Body of pancreas (tissue), 4 donors: ENCODE data around the gene MTMR12. TPM values are rescaled to one million over a fixed set of nuclear protein-coding genes. Genes with fewer than 3 reads are reported as not detected.

Experiments
- ATAC-seq: fragments of 150-250 bp; one replicate; pipeline ENCODE4 v1.9.1; 2016
- DNase-seq, 4 donors: peaks; one replicate each; pipeline ENCODE4 v3.0.0-alpha.2; 2019
- H3K27ac ChIP-seq, 4 donors: fragments of 200-600 bp; sonication (generic); 1 replicate in 3 of 4; 2 replicates in 1 of 4; pipeline versions ENCODE4 v1.5.1 to v1.6.1; 2016 to 2019; ENCODE audit warnings: mild to moderate bottlenecking in 1 of 4, mixed read lengths in 1 of 4, moderate library complexity in 1 of 4
- H3K27me3 ChIP-seq, 2 donors: fragments of 200-600 bp; sonication (generic); one replicate each; pipeline ENCODE4 v1.6.0; 2016; ENCODE audit warnings: mild to moderate bottlenecking in 1 of 2
- H3K36me3 ChIP-seq, 2 donors: fragments of 200-600 bp; sonication (generic); replicated peaks in 1 of 2; 2 replicates each; pipeline ENCODE4 v1.5.1; 2016; ENCODE audit warnings: low read depth in 2 of 2; ENCODE audit not compliant: insufficient read depth in 1 of 2
- H3K4me1 ChIP-seq: fragments of 200-600 bp; sonication (generic); one replicate; pipeline ENCODE4 v1.6.0; 2016
- H3K4me3 ChIP-seq, 2 donors: fragments of 200-600 bp; sonication (generic); 1 replicate in 1 of 2; 2 replicates in 1 of 2; pipeline ENCODE4 v1.5.1; 2016 to 2019
- H3K9me3 ChIP-seq, 3 donors: fragments of 200-600 bp; sonication (generic); 1 replicate in 2 of 3; 2 replicates in 1 of 3; pipeline ENCODE4 v1.5.1; 2016
- CTCF ChIP-seq, 7 experiments: fragments of 450-650 bp in 4 of 7; fragments of 200-600 bp in 3 of 7; sonication (generic) in 3 of 7; IDR thresholded peaks; one replicate each; pipeline ENCODE4 v1.5.1; 2016 to 2019; ENCODE audit warnings: antibody characterized with exemption in 7 of 7
- POLR2A ChIP-seq, 3 donors: fragments of 450-650 bp; IDR thresholded peaks; one replicate each; pipeline ENCODE4 v1.6.1; 2016; ENCODE audit warnings: antibody characterized with exemption in 3 of 3, mild to moderate bottlenecking in 2 of 3
- WGBS, 2 donors: methylation state at CpG; one replicate each; pipeline ENCODE4 v1.1.5; 2017; 5-methylcytosine and 5-hydroxymethylcytosine counted together
- intact Hi-C: fragments of 100-400 bp; cut with DNase I; formaldehyde crosslinking; loops from one replicate; pipeline ENCODE4 v1.15.1; 2023
- small RNA-seq: library from RNA; depleted of rRNA; stranded (forward); fragments of <200 nt; gene quantifications from one replicate; pipeline ENCODE3, GENCODE V24; 2016
- total RNA-seq, 2 donors: library from RNA; depleted of rRNA; stranded (reverse); fragments of >200 nt; gene quantifications; one replicate each; pipeline ENCODE4 v1.1.0, GENCODE V29; 2016

MTMR12 gene
- total RNA-seq, 2 donors from 2014 or later = 31.1 to 65.6 TPM

- ATAC-seq = peak; percentile 100
- intact Hi-C loops = no loop called here
Measured at GRCh38 chr5:32193591-32193990, 119.1 kb downstream of the MTMR12 start.

DNA sequence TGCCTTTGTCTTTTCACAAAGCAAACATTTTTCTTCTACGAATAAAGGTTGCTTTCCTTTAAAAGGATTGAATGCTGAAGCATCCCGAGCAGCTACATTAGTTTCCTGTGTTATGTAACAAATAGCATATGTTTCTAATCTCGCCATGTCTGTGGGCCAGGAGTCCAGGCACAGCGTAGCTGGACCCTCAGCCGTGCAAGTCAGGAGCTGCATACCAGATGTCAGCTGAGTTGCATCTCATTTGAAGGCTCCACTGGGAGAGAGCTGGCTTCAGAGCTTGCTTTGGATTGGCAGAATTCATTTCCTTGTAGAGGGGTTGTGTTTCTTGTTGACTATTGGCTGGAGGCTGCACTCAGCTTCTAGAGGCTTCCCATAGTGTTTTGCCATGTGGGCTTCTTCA is 122.6 kb downstream of the MTMR12 start:
- H3K27ac ChIP-seq = no peak overlapping the region
- intact Hi-C loops = no loop called here
- no peaks in the 10 kb centered on the region for H3K36me3 ChIP-seq
- no peak overlapping the region for H3K4me3 ChIP-seq
- peaks cover 15% of the 10 kb centered on the region for H3K4me1 ChIP-seq
- no peaks in the 10 kb centered on the region for H3K27me3 ChIP-seq
- peak in 2 of 4 donors; percentile 18 to 27 for DNase-seq
- 62 to 86% methylated on average over 5 of the region's 5 CpGs for WGBS, 2 donors
- TF ChIP-seq POLR2A (IDR thresholded peaks at IDR 0.05) = no peak
- TF ChIP-seq CTCF (IDR thresholded peaks at IDR 0.05) = no peak
- no peak for ATAC-seq
- no peaks in the 10 kb centered on the region for H3K9me3 ChIP-seq

More at GRCh38 chr5:32193591-32193990, 119.1 kb downstream of the MTMR12 start:
- Histone ChIP-seq H3K4me3 (no peak overlapping the region), H3K9me3 (no peaks in the 10 kb centered on the region), H3K27ac (peak overlapping the region; percentile 15 to 80 (median 62)), H3K4me1 (peaks cover 15% of the 10 kb centered on the region), H3K36me3 (no peaks in the 10 kb centered on the region), H3K27me3 (no peaks in the 10 kb centered on the region)
- 3 to 6% methylated on average over 7 of the region's 7 CpGs for WGBS, 2 donors
- peak; percentile 93 to 97 (median 96) for DNase-seq
- TF ChIP-seq CTCF (IDR thresholded peaks at IDR 0.05) (no peak), POLR2A (IDR thresholded peaks at IDR 0.05) (peak in 2 of 3 donors; percentile 10 to 32)

- intact Hi-C loops = no loop called here
- DNase-seq (no peak), ATAC-seq (no peak)
- H3K9me3 ChIP-seq = no peaks in the 10 kb centered on the region
- H3K4me1 ChIP-seq = no peaks in the 10 kb centered on the region
- no peaks in the 10 kb centered on the region for H3K27me3 ChIP-seq
- no peaks in the 10 kb centered on the region for H3K36me3 ChIP-seq
- H3K4me3 ChIP-seq = no peak overlapping the region
- TF ChIP-seq POLR2A (IDR thresholded peaks at IDR 0.05) = no peak
- no peak for TF ChIP-seq CTCF (IDR thresholded peaks at IDR 0.05)
- no peak overlapping the region for H3K27ac ChIP-seq
Measured at GRCh38 chr5:32187675-32188074, 125.1 kb downstream of the MTMR12 start.

DNA sequence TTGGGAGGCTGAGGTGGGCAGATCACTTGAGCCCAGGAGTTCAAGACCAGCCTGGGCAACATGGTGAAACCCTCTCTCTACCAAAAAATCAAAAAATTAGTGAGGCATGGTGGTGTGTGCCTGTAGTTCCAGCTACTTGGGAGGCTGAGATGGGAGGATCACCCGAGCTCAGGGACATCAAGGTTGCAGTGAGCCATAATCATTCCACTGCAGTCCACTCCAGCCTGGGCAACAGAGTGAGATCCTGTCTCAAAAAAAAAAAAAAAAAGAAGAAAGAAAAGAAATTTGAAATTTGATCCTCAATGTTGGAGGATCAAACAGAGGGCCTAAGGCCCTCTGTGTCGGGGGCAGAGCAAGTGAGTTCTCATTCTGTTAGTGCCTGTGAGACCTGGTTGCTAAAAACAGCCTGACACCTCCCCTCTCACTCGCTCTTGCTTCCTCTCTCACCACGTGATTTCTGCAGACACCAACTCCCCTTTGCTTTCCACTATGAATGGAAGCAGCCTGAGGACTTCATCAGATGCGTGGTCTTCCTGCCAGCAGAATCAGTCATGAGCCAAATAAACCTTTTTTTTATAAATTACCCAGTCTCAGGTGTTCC is 130.2 kb downstream of the MTMR12 start:
- WGBS, 2 donors = 66 to 73% methylated on average over 4 to 5 of the region's 5 CpGs

More for the DNA sequence above, 130.2 kb downstream of the MTMR12 start:
- Histone ChIP-seq H3K36me3 (no peaks in the 10 kb centered on the region), H3K4me1 (no peaks in the 10 kb centered on the region), H3K27ac (no peak overlapping the region), H3K9me3 (no peaks in the 10 kb centered on the region), H3K27me3 (no peaks in the 10 kb centered on the region), H3K4me3 (no peak overlapping the region)
- intact Hi-C loops = no loop called here
- DNase-seq (no peak), ATAC-seq (no peak)
- TF ChIP-seq CTCF (IDR thresholded peaks at IDR 0.05) = no peak
- TF ChIP-seq POLR2A (IDR thresholded peaks at IDR 0.05) = no peak

Small RNA genes lying within 50 kb of the gene (small RNA-seq; reads per million reads assigned to genes)
- gene RNU6-1079P (not detected), gene RNU6-378P (not detected)

Other genes with a start within 250 kb of the MTMR12 start
- 10 to 100 TPM; 74.2 to 78.4 TPM for gene GOLPH3, start 138.6 kb downstream of the MTMR12 start, total RNA-seq
- 10 to 100 TPM; 25.1 to 48.0 TPM for gene ZFR, start 131.8 kb upstream of the MTMR12 start, total RNA-seq